Measurements from ENCODE around the gene TP53BP2. TPM values are rescaled to one million over a fixed set of nuclear protein-coding genes. Genes with fewer than 3 reads are reported as not detected.
A peak's percentile ranks its signal among the peaks of the same experiment; 100 is the strongest.
"Not testable (repeated sequence)": the region's sequence is repeated elsewhere in the genome, so short reads cannot be mapped to it uniquely, and the experiment has no call there.

TP53BP2 gene, protein sequence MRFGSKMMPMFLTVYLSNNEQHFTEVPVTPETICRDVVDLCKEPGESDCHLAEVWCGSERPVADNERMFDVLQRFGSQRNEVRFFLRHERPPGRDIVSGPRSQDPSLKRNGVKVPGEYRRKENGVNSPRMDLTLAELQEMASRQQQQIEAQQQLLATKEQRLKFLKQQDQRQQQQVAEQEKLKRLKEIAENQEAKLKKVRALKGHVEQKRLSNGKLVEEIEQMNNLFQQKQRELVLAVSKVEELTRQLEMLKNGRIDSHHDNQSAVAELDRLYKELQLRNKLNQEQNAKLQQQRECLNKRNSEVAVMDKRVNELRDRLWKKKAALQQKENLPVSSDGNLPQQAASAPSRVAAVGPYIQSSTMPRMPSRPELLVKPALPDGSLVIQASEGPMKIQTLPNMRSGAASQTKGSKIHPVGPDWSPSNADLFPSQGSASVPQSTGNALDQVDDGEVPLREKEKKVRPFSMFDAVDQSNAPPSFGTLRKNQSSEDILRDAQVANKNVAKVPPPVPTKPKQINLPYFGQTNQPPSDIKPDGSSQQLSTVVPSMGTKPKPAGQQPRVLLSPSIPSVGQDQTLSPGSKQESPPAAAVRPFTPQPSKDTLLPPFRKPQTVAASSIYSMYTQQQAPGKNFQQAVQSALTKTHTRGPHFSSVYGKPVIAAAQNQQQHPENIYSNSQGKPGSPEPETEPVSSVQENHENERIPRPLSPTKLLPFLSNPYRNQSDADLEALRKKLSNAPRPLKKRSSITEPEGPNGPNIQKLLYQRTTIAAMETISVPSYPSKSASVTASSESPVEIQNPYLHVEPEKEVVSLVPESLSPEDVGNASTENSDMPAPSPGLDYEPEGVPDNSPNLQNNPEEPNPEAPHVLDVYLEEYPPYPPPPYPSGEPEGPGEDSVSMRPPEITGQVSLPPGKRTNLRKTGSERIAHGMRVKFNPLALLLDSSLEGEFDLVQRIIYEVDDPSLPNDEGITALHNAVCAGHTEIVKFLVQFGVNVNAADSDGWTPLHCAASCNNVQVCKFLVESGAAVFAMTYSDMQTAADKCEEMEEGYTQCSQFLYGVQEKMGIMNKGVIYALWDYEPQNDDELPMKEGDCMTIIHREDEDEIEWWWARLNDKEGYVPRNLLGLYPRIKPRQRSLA
- 23.1 TPM for polyA plus RNA-seq (2013)

DNA sequence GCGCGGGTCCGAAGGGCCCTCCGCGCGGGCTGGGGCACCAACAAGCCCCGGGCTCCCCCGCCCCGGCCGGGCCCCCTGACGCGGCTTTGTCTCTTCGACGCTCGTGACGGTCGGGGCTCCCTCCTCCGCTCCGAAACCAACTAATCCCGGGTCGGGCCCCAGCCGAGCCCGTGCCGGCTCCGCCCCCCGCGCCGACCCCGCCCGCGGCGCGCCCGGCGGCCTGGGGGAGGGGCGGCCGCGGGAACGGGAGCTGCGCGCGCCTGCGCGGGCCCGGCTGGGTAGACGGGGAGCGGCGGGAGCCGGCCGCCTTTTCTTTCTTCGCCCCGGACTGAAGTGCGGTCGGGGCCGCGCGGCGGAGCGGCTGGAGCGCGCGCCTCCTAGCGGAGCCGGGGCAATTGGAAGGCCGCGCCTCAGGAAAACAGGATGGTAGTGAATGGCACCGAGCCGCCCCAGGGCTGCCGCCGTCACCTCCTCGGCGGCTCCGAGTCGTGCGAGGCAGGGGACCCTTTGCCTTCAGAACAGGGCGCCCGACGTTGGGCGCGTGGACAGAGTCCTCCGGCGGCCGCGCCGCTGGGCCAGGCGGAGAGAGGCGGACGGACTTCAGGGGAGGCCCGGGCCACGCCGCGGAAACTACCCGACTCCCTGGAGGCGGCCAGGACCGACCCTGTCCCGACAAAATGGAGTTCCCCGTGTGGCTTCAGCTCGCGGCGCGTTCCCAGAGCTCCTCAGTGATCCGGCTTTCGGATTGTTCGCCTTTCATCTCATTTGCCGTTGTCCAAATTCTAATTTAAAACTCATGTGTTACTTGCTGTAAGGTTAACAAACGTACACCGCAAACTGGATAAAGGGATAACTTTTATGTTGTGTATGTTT is at the start of gene TP53BP2:
TP53BP2 (minus strand) TSS at position 138 of the 873 bp plus-strand sequence. CDS start 267 bp downstream, outside the sequence.
- Histone ChIP-seq H3K36me3 (ENCODE audit: control insufficient read depth in 4 of 4, insufficient read depth in 4 of 4, low read length in 3 of 4) (no peaks in the 10 kb centered on the region), H3K27me3 (replicated peaks in 2 of 5; ENCODE audit: control insufficient read depth in 4 of 5, insufficient read depth in 5 of 5, low read length in 4 of 5) (no peaks in the 10 kb centered on the region), H3K9me3 (ENCODE audit: control extremely low read depth in 1 of 5, control insufficient read depth in 4 of 5, insufficient read depth in 2 of 5, low read depth in 1 of 5, low read length in 4 of 5) (no peaks in the 10 kb centered on the region), H3K4me3 (ENCODE audit: control insufficient read depth in 1 of 7, extremely low read depth in 1 of 7, insufficient read depth in 4 of 7, low read depth in 2 of 7, low read length in 6 of 7) (peak within 1 kb of the TSS; percentile 79 to 96 (median 81)), H3K27ac (ENCODE audit: insufficient read depth in 1 of 2, low read depth in 1 of 2, low read length in 2 of 2, poor library complexity in 1 of 2, severe bottlenecking in 2 of 2) (peak within 1 kb of the TSS; percentile 94 to 98), H3K4me1 (ENCODE audit: control extremely low read depth in 1 of 4, control insufficient read depth in 4 of 4, insufficient read depth in 4 of 4, low read length in 3 of 4) (peaks cover 10 to 25% (median 14%) of the 10 kb centered on the region in 4 experiments)
- ChIA-PET POLR2A (interaction anchor here (0.7 to 1.4 kb wide), 4 partner anchors 13 to 1195 kb away, joined by 3 to 7 read pairs (median 3); no protein-coding TSS in a partner anchor), CTCF (interaction anchor here (0.8 to 3.9 kb wide), 15 partner anchors 7 to 62 kb away, joined by 3 to 16 read pairs (median 4); no protein-coding TSS in a partner anchor)
- DNase-seq, result peak; percentile 91 to 93 (median 92)
- under 1% methylated on average over 87 of the region's 107 CpGs for WGBS (ENCODE audit: insufficient coverage)

DNA sequence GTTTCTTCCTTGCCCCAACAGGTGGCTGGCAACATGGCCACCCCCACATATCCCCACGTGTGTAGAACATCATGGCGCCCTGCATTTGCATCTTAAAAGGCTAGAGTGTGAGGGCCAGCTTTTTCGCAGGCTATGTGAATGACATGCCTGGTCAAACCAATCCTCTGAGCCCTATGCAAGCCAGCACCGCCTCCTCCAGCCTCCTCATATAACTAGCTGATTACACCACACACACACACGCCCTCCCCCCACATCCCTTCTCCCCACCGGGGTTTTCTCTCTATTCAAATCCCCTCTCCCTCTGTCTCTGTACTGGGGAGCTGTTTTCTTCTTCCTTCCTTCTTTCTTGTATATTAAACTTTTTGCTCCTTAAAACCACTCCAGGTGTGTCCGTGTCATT is 44.7 kb upstream of the TP53BP2 start:
- H3K9me3 ChIP-seq (ENCODE audit: control extremely low read depth in 1 of 5, control insufficient read depth in 4 of 5, insufficient read depth in 2 of 5, low read depth in 1 of 5, low read length in 4 of 5); H3K4me1 ChIP-seq (ENCODE audit: control extremely low read depth in 1 of 4, control insufficient read depth in 4 of 4, insufficient read depth in 4 of 4, low read length in 3 of 4); H3K27me3 ChIP-seq (replicated peaks in 2 of 5; ENCODE audit: control insufficient read depth in 4 of 5, insufficient read depth in 5 of 5, low read length in 4 of 5); H3K27ac ChIP-seq (ENCODE audit: insufficient read depth in 1 of 2, low read depth in 1 of 2, low read length in 2 of 2, poor library complexity in 1 of 2, severe bottlenecking in 2 of 2); DNase-seq; H3K4me3 ChIP-seq (ENCODE audit: control insufficient read depth in 1 of 7, extremely low read depth in 1 of 7, insufficient read depth in 4 of 7, low read depth in 2 of 7, low read length in 6 of 7); POLR2A ChIA-PET; H3K36me3 ChIP-seq (ENCODE audit: control insufficient read depth in 4 of 4, insufficient read depth in 4 of 4, low read length in 3 of 4); CTCF ChIA-PET: not testable (repeated sequence)
- 40% methylated on average over 1 of the region's 7 CpGs for WGBS (ENCODE audit: insufficient coverage)

DNA sequence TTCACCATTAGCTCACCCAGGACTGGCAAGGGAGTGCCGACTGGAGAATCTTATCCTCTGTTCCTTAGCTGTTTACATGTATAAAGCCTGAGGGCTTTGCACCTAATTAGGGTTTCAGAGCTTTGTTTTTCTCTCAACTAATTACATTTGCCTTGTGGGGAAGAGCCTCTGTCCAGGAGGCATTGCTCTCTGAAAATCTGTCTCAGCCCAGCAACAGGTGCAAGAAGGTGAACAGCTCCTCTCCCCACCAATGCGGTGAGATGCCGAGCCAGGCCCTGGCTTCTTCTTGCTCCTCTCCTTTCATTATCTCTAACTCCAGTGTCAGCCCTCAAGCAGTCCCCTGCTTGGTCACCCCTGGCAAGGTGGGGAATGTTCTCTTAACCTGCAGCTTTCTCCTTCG is 43.6 kb upstream of the TP53BP2 start:
- POLR2A ChIA-PET; H3K9me3 ChIP-seq (ENCODE audit: control extremely low read depth in 1 of 5, control insufficient read depth in 4 of 5, insufficient read depth in 2 of 5, low read depth in 1 of 5, low read length in 4 of 5); H3K4me1 ChIP-seq (ENCODE audit: control extremely low read depth in 1 of 4, control insufficient read depth in 4 of 4, insufficient read depth in 4 of 4, low read length in 3 of 4); H3K27ac ChIP-seq (ENCODE audit: insufficient read depth in 1 of 2, low read depth in 1 of 2, low read length in 2 of 2, poor library complexity in 1 of 2, severe bottlenecking in 2 of 2); CTCF ChIA-PET; H3K4me3 ChIP-seq (ENCODE audit: control insufficient read depth in 1 of 7, extremely low read depth in 1 of 7, insufficient read depth in 4 of 7, low read depth in 2 of 7, low read length in 6 of 7); DNase-seq; H3K27me3 ChIP-seq (replicated peaks in 2 of 5; ENCODE audit: control insufficient read depth in 4 of 5, insufficient read depth in 5 of 5, low read length in 4 of 5); H3K36me3 ChIP-seq (ENCODE audit: control insufficient read depth in 4 of 4, insufficient read depth in 4 of 4, low read length in 3 of 4): not testable (repeated sequence)
- 100% methylated on average over 2 of the region's 4 CpGs for WGBS (ENCODE audit: insufficient coverage)

DNA sequence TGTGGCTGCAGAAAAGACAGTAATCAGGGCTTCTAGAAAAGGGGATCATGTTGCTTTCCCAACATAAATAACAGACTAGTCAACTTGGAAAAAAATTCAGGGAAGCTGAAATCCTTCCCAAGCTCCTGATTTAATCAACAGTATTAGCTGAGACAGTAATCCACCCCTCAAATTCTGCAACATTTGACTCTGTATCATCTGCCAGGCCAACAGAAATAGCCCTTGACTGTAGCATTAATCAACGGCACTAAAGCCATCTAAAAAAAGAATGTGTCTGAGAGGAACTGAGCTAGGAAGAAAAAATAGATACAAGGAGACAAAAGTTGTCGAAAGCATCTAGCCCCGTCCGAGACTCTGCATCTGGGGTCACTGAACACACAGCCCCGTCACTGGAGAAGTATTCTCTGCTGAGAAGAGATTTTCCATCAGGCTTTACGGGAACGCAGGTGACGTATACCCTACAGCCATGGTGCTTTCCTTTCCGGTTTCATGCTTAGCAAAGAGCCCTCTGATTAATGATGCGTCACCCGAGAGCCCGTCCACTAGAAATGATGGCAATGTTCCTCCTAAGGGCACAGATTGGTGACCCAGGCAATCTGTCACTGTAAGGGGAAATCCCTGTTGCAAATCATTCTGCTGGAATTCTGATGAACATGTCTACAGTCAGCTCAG is 42.1 kb upstream of the TP53BP2 start:
- H3K9me3 ChIP-seq (ENCODE audit: control extremely low read depth in 1 of 5, control insufficient read depth in 4 of 5, insufficient read depth in 2 of 5, low read depth in 1 of 5, low read length in 4 of 5), result no peaks in the 10 kb centered on the region
- no peaks in the 10 kb centered on the region for H3K4me1 ChIP-seq (ENCODE audit: control extremely low read depth in 1 of 4, control insufficient read depth in 4 of 4, insufficient read depth in 4 of 4, low read length in 3 of 4)
- no peaks in the 10 kb centered on the region for H3K36me3 ChIP-seq (ENCODE audit: control insufficient read depth in 4 of 4, insufficient read depth in 4 of 4, low read length in 3 of 4)
- no peak overlapping the region for H3K4me3 ChIP-seq (ENCODE audit: control insufficient read depth in 1 of 7, extremely low read depth in 1 of 7, insufficient read depth in 4 of 7, low read depth in 2 of 7, low read length in 6 of 7)
- WGBS (ENCODE audit: insufficient coverage), result 88% methylated on average over 12 of the region's 12 CpGs
- no peaks in the 10 kb centered on the region for H3K27me3 ChIP-seq (replicated peaks in 2 of 5; ENCODE audit: control insufficient read depth in 4 of 5, insufficient read depth in 5 of 5, low read length in 4 of 5)
- H3K27ac ChIP-seq (ENCODE audit: insufficient read depth in 1 of 2, low read depth in 1 of 2, low read length in 2 of 2, poor library complexity in 1 of 2, severe bottlenecking in 2 of 2), result no peak overlapping the region
- DNase-seq, result no peak
- CTCF ChIA-PET, result no interaction called here
- POLR2A ChIA-PET, result no interaction called here

DNA sequence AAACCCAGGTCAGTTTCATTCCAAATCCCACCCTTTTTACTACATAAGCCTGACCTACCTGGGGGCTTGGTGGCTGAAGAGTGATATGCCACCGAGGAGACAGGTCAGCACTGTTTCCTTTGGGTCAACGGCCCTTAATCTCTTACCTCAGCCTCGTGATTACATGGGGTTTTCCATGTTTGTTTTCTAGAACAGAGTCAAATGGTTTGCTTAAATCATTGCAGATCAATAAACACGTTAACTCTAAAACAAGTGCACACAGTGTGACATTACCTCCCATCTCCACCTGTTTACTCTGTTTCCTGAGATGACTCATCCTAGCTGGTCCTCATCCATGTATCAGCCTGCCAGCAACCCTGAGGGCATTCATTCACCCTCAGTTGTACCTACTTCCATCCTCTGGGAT is 40.8 kb upstream of the TP53BP2 start:
- POLR2A ChIA-PET, result no interaction called here
- no peak for DNase-seq

DNA sequence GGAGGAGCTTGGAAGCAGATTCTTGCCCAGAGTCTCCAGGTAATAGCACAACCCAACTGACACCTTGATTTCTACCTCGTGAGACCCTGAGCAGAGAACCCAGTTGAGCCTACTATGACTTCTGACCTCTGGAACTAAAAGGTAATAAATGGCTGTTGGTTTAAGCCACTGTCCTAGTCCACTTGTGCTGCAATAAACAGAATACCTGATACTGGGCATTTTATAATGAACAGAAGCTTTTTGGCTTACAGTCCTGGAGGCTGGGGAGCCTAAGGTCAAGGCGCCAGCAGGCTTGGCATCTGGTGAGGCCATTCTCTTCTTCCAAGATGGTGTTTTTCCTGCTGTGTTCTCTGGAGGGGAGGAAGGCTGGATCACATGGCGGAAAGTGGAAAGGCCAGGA is 39.9 kb upstream of the TP53BP2 start:
- H3K4me3 ChIP-seq (ENCODE audit: control insufficient read depth in 1 of 7, extremely low read depth in 1 of 7, insufficient read depth in 4 of 7, low read depth in 2 of 7, low read length in 6 of 7), result no peak overlapping the region
- no peak overlapping the region for H3K27ac ChIP-seq (ENCODE audit: insufficient read depth in 1 of 2, low read depth in 1 of 2, low read length in 2 of 2, poor library complexity in 1 of 2, severe bottlenecking in 2 of 2)
- CTCF ChIA-PET, result no interaction called here
- no peaks in the 10 kb centered on the region for H3K9me3 ChIP-seq (ENCODE audit: control extremely low read depth in 1 of 5, control insufficient read depth in 4 of 5, insufficient read depth in 2 of 5, low read depth in 1 of 5, low read length in 4 of 5)
- DNase-seq, result no peak
- 100% methylated on average over 1 of the region's 3 CpGs for WGBS (ENCODE audit: insufficient coverage)
- H3K36me3 ChIP-seq (ENCODE audit: control insufficient read depth in 4 of 4, insufficient read depth in 4 of 4, low read length in 3 of 4), result no peaks in the 10 kb centered on the region
- H3K27me3 ChIP-seq (replicated peaks in 2 of 5; ENCODE audit: control insufficient read depth in 4 of 5, insufficient read depth in 5 of 5, low read length in 4 of 5), result no peaks in the 10 kb centered on the region
- POLR2A ChIA-PET, result no interaction called here
- H3K4me1 ChIP-seq (ENCODE audit: control extremely low read depth in 1 of 4, control insufficient read depth in 4 of 4, insufficient read depth in 4 of 4, low read length in 3 of 4), result no peaks in the 10 kb centered on the region

More for the DNA sequence above, 40.8 kb upstream of the TP53BP2 start:
- Histone ChIP-seq H3K9me3 (ENCODE audit: control extremely low read depth in 1 of 5, control insufficient read depth in 4 of 5, insufficient read depth in 2 of 5, low read depth in 1 of 5, low read length in 4 of 5) (no peaks in the 10 kb centered on the region), H3K4me3 (ENCODE audit: control insufficient read depth in 1 of 7, extremely low read depth in 1 of 7, insufficient read depth in 4 of 7, low read depth in 2 of 7, low read length in 6 of 7) (no peak overlapping the region), H3K27ac (ENCODE audit: insufficient read depth in 1 of 2, low read depth in 1 of 2, low read length in 2 of 2, poor library complexity in 1 of 2, severe bottlenecking in 2 of 2) (no peak overlapping the region), H3K36me3 (ENCODE audit: control insufficient read depth in 4 of 4, insufficient read depth in 4 of 4, low read length in 3 of 4) (no peaks in the 10 kb centered on the region), H3K27me3 (replicated peaks in 2 of 5; ENCODE audit: control insufficient read depth in 4 of 5, insufficient read depth in 5 of 5, low read length in 4 of 5) (no peaks in the 10 kb centered on the region), H3K4me1 (ENCODE audit: control extremely low read depth in 1 of 4, control insufficient read depth in 4 of 4, insufficient read depth in 4 of 4, low read length in 3 of 4) (no peaks in the 10 kb centered on the region)
- WGBS (ENCODE audit: insufficient coverage), result 90% methylated on average over 3 of the region's 4 CpGs
- CTCF ChIA-PET, result no interaction called here
